ENCODE results near the gene CDH5.

Gene CDH5

DNA sequence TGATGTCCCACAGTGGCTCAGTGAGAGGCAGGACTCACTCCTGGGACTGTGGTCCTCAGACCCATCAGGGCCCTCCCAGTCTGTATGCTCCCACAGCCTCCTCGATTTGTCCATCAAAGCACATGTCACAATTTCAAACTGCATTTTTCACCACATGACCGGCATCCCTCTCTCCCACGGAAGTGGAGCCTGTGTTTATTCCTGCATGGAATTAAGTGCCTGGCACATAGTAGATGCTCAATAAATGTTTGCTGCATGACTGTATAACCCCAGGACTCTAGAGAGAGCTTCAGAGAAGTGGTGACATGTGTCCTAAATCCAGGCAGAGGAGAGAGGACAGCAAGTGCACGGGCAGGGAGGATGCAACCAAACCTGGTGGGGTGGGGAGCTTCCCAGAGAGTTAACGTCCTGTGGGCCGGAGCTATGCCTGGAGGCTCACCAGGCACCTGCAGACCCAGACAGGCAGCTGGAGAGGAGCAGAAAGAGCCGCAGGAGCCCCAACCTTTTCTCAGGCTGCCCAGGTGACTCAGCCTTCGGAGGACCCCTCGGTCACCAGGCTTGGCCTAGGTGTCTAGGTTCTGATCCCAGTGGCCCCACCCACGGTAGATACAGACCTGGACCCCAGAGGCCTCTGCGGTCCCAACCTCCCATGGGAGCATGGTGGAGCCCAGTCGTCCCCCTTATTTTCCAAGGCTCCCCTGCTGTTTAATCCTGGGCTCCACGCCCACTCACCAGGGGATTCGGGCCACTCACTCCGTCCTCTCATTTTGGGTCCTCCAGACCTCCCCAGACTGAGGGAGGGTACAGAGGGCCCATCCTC lies 5.8 kb downstream of the CDH5 start:
- TF ChIP-seq, protein P1, sequence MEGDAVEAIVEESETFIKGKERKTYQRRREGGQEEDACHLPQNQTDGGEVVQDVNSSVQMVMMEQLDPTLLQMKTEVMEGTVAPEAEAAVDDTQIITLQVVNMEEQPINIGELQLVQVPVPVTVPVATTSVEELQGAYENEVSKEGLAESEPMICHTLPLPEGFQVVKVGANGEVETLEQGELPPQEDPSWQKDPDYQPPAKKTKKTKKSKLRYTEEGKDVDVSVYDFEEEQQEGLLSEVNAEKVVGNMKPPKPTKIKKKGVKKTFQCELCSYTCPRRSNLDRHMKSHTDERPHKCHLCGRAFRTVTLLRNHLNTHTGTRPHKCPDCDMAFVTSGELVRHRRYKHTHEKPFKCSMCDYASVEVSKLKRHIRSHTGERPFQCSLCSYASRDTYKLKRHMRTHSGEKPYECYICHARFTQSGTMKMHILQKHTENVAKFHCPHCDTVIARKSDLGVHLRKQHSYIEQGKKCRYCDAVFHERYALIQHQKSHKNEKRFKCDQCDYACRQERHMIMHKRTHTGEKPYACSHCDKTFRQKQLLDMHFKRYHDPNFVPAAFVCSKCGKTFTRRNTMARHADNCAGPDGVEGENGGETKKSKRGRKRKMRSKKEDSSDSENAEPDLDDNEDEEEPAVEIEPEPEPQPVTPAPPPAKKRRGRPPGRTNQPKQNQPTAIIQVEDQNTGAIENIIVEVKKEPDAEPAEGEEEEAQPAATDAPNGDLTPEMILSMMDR (IDR thresholded peaks at IDR 0.05; ENCODE audit: low read depth, low read length), result no peak
- no peak for DNase-seq (ENCODE audit: extremely low read depth, low read depth)

DNA sequence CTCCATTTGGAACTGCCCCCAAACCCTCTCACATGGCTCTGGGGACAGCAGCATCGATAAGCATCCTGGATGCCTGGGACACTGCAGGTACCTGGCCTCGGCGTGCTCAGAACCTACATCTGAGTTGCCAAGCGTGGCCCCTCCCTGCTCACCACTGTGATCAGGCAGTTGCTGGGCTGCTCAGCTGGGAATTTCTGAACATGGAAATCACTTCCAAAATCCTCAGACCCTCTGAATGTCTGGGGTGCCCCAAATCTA lies 6.3 kb downstream of the CDH5 start:
- no peak for DNase-seq (ENCODE audit: extremely low read depth, low read depth)
- TF ChIP-seq, protein P1 (IDR thresholded peaks at IDR 0.05; ENCODE audit: low read depth, low read length), result no peak

DNA sequence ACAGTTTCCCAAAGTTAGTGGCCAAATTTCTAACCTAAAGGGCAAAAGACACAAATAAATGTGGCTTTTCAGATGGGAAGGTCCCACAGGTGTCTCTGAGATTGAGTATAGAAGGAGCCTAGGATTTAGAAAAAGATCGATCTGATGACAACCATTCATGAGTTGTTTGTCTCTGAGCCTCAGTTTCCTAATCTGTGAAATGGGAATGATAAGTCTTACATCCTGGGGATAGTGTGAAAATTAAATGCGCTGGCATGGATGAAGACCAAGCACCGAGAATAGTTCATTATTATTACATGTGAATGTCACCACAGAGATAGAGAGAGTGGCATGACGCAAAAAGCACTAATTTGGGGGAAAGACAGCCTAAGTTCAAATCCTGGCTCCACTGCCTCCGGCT lies 7.2 kb downstream of the CDH5 start:
- DNase-seq (ENCODE audit: extremely low read depth, low read depth), result no peak
- TF ChIP-seq, protein P1 (IDR thresholded peaks at IDR 0.05; ENCODE audit: low read depth, low read length), result no peak

DNA sequence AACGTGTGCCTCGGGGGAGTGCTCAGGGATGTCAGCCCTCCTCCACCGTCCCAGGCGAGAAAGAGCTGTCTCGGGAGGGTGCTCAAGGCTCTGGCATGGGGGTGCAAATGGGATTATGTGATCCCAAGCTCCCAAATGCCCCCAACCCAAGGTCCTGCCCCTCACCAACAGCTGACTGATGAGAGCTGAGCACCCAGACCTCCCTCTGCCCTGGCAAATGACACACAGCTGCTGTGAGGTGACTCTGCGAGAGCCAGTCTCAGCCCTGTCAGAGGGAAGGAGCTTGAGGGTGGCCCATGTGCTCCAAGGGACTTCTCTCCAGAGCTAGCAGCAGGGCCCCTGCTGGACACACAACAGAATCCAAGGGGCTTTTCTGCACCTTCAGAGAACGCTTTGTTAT lies 7.7 kb downstream of the CDH5 start:
- DNase-seq (ENCODE audit: extremely low read depth, low read depth), result no peak
- TF ChIP-seq, protein P1 (IDR thresholded peaks at IDR 0.05; ENCODE audit: low read depth, low read length), result no peak

DNA sequence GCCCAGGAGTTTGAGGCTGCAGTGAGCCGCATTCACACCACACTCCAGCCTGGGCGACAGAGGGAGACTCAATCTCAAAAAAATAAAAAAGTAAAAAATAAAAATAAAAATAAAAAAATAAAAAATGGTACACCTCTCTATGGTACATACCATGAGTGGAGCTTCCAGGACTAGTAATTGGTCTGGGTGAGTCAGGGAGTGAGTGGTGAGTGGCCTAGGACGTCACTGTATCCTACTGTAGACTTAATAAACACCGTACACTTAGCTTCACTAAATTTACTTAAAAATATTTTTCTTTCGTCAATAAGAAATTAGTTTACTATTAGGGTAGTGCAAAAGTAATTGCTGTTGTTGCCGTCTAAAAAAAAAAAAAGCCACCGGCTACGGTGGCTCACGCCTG lies 9.0 kb downstream of the CDH5 start:
- TF ChIP-seq, protein P1 (IDR thresholded peaks at IDR 0.05; ENCODE audit: low read depth, low read length), result no peak

DNA sequence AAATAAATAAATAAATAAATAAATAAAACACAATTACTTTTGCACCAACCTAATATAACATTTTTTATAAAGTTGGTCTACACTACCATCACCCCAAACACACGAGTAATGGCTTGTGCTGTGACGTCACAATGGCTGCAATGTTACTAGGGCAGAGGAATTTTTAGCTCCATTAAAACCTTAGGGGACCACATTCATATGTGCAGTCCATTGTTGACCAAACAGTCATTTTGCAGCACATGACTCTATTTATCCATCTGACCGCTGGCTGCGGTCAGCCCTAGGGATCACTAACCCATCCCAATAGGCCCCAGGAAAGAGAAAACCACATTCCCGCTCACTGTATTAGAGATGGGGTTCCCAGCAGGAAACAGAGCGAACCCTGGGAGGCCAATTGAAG lies 9.6 kb downstream of the CDH5 start:
- TF ChIP-seq, protein P1 (IDR thresholded peaks at IDR 0.05; ENCODE audit: low read depth, low read length), result no peak
- DNase-seq (ENCODE audit: extremely low read depth, low read depth), result no peak

More for the DNA sequence above, 9.0 kb downstream of the CDH5 start:
- DNase-seq (ENCODE audit: extremely low read depth, low read depth), result no peak

DNA sequence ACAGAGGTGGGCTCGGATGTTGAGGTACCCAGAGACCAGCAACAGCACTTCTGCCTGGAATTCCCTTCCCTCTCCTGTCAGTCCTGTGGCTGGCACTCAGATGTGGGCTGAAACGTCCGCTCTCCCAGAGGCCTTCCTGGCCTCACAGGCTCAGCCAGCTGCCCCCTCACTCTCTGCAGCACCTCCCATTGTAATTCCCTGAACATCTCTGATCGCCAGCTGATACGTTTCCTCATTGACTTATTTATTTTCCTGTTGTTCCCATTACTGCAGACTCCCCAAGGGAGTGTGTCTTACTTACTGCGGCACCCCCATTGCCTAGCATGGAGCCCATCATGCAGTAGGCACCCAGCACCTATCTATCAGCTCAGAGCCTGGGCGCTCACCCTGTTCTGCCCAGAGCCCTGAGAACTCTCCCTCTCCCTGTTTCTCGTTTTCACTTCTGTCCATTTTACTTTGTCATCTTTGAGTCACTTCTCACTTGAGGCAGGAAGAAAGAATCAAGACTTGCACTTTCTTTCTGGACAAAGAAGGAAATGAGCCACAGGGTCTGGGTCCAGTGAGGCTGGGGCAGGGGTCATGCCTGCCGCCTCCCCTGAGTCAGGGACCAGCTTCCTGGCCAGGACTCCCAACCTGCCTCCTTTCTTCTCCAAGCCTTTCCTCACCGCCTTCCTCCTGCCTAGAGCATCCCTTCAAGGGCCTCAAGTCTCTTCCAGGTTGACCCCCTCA lies 10.2 kb downstream of the CDH5 start:
- TF ChIP-seq, protein P1 (IDR thresholded peaks at IDR 0.05; ENCODE audit: low read depth, low read length), result no peak
- no peak for DNase-seq (ENCODE audit: extremely low read depth, low read depth)

Measured in AG09319 (cell line).